HG03439 (cell line): Measurements from ENCODE around the gene ZFP28.
A peak's percentile ranks its signal among the peaks of the same experiment; 100 is the strongest.

Experiments
- ATAC-seq: cut with Tn5 transposase; IDR thresholded peaks from one replicate; pipeline ENCODE4 v1.9.1; 2021; ENCODE audit warnings: mild to moderate bottlenecking, moderate library complexity; ENCODE audit not compliant: unreplicated experiment

Gene ZFP28

DNA sequence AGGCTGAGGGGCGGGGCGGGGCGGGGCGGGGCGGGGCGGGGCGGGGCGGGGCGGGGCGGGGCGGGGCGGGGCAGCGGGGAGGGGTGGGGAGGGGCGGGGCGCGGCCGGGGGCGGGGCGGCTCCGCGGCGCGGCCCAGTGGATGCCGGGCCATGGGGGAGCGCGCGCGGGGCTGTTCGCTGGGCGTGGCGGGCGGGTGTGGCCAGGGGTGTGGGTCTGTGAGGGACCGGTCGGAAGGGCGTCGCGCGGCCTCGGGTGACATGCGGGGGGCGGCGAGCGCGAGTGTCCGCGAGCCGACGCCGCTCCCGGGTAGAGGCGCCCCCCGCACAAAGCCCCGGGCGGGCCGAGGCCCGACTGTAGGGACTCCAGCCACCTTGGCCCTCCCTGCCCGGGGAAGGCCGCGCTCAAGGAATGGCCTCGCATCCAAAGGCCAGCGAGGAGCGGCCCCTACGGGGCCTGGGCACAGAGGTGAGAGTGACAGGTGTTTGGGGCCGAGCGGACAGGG is at the start of gene ZFP28:
Gene ZFP28 (plus strand): TSS at position 188 of the 503 bp plus-strand sequence. CDS start 71 bp downstream, at position 259.
- no peak for ATAC-seq

DNA sequence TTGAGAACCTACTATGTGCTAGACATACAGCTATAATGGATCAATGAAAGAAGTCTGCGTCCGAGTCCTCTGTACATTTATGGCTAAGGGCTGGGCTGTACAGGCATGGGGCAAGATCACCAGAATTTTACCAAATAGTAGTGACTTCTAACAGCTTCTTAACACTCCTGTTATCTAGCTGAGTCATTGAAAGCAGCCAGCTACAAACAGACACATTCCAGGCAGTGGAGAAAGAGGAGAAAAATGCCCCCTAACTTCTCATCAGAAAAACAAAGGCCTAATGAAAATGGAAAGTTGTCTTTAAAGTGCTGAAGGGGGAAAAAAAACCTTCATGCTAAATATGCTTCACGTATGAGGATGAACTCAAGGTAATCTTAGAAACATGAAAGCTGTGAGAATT is 47.3 kb upstream of the ZFP28 start:
- no peak for ATAC-seq

DNA sequence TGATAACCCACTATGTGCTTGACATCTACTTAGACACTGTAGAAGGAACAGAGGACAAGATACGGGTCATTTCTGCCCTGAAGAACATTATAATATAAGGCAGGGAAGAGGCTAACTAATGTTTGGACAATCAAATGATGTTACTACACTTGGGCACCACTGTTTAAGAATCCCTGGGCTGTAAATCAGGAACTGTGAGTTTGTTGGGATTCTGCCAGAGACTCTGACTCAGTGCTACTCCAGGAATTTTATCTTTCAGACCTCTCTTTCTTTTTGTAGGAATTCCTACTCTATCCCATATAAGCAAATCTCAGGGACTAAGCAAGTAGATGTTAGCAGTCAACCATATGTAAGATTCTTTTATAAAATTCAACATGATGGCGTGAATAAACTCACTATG is 34.2 kb upstream of the ZFP28 start:
- ATAC-seq: no peak

DNA sequence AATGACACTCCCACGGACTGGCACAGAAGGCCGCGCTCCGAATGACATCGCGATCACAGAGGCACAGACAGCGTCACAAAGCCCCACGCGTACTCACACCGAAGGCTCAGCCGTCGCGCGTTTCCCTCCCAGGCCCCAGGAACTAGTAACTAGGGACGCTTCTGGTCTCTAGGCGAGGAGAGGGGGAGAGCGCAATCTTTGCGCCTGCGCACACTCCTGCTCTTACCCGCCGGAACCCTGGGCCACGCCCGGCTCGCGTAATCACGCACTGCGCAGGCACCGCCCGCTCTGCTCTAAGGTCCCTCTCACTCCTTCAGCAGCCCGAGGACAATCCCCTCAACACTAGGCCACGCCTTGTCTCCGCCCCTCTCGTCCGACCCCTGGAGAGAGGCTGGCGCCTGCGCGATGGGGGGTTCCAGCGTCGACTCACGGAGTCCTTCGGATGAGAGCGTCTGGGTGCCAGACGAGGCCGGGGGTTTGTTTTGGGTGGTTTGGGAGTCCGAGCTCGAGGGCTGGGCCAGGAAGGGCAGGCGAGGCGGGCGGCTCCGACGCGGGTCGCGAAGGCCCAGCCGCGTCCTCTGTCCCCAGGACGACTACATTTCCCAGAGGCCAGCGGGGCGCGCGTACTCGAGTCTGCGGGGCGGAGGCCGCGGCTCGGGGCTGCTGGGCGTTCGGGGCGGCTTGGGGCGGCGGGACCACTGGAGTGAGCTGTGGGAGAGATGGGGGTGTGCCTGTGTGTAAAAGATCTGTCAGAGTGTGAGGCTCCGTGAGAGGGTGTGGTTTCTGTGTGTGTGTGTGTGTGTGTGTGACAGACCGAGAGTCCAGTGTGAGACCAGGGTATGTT is 31.1 kb upstream of the ZFP28 start, which contains the start of gene ZNF471:
Gene ZNF471 (plus strand): TSS at position 410 of the 844 bp plus-strand sequence. CDS start 3,717 bp downstream, outside the sequence.
- no peak for ATAC-seq

DNA sequence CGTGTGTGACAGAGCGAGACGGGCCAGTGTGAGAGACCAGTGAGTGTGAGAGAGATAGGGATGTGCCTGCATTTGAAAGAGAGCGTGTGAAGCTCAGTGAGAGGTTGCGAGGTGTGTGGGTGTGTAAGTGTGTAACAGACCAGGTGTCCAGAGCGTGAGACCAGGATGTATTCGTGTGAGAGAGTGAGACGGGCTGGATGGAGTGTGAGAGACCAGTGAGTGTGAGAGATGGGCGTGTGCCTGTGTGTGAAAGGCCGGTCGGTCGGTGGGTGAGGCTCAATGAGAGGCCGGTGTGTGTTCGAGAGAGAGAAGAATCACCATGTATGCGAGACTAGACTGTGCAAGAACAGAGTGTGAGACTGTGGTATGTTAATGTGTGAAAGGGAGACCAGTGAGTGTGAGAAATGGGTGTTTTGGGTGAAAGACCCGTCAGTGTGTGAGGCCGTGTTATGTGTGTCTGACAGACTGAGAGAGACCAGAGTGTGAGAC is 30.4 kb upstream of the ZFP28 start:
- ATAC-seq: no peak

DNA sequence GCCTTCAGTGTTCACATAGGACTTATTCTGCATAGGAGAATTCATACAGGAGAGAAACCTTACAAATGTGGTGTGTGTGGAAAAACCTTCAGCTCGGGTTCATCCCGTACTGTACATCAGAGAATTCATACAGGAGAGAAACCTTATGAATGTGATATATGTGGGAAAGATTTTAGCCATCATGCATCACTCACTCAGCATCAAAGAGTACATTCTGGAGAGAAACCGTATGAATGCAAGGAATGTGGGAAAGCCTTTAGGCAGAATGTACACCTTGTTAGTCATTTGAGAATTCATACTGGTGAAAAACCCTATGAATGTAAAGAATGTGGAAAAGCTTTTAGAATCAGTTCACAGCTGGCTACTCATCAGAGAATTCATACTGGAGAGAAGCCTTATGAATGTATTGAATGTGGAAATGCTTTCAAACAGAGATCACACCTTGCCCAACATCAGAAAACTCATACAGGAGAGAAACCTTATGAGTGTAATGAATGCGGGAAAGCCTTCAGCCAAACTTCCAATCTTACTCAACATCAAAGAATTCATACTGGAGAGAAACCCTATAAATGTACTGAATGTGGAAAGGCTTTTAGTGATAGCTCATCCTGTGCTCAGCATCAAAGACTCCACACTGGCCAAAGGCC is 13.4 kb upstream of the ZFP28 start:
- no peak for ATAC-seq

DNA sequence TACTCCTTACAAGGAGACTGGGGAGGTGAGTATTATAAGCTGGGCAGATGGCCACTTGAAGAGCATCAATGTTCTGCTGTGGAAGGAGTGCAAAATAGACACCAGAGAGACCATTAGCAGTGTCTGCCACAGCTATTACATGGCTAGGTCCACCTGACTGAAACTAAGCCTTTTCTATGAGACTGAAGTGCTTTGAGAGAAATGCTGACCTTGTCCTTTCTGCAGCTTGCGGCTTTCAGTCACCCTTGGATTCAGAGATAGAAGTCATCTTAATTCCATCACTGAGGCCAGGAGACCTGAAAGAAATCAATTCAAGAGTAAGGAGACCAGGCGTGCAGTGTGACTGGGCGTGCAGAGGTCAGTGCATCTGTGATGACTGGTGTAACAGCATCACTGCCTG is 1.3 kb upstream of the ZFP28 start:
- no peak for ATAC-seq

DNA sequence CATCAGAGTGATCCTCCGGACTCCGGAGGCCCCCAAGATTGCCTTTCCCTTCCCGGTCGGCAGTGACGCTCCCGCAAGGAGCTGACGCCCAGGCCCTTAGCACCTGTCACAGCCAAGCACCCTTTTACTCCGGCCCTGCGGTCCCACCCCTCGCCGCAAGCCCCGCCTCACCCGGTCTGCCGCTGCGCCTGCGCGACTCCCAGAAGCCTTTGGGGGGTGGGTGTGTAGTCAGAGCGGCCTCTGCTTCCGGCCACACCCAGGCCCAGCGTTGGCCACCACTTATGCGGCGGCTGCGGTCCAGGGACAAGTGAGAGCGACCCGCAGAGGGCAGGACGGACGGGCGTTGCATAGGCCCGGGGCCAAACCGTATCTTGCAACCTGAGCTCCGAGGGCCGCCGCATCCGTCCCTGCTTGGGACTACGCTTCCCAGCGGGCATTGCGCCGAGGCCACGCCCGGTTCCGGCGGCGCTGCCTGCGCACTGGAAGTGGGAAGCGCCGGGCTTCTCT is 441 bp upstream of the ZFP28 start:
- no peak for ATAC-seq

DNA sequence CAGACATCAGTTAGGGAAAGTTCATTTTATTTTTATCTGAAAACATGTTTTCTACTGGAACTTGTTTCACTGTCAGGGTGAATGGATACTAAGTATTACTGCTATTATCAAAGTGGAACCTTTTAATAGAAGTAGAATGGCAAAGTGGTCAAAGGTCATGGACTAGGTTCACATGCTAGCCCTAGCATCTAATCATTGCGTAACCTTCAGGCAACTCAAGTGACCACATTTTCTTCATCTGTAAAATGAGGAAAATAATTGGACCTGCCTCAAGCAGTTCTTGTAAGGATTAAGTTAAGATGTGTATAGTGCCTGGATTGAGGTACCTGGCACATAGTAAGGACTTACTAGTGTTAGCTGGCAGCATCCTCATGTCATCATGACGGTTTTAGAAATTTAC is 5.0 kb downstream of the ZFP28 start:
- ATAC-seq: no peak

DNA sequence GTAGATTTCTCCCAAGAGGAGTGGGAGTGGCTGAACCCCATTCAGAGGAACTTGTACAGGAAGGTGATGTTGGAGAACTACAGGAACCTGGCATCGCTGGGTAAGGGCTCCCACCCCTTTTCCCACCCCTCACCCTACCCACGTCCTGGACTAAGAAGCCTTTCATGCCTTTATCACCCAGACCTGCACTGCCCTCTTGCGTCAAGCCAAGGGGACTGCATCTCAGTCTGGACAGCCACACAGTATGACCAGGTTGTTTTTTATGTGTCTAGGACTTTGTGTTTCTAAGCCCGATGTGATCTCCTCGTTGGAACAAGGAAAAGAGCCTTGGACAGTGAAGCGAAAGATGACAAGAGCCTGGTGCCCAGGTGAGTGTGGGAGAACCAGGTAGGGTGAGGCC is 8.8 kb downstream of the ZFP28 start:
- no peak for ATAC-seq

DNA sequence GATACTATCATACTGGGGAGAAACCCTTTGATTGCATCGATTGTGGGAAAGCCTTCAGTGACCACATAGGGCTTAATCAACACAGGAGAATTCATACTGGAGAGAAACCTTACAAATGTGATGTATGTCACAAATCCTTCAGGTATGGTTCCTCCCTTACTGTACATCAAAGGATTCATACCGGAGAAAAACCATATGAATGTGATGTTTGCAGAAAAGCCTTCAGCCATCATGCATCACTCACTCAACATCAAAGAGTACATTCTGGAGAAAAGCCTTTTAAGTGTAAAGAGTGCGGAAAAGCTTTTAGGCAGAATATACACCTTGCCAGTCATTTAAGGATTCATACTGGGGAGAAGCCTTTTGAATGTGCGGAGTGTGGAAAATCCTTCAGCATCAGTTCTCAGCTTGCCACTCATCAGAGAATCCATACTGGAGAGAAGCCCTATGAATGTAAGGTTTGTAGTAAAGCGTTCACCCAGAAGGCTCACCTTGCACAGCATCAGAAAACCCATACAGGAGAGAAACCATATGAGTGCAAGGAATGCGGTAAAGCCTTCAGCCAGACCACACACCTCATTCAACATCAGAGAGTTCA is 15.6 kb downstream of the ZFP28 start:
- ATAC-seq: no peak

DNA sequence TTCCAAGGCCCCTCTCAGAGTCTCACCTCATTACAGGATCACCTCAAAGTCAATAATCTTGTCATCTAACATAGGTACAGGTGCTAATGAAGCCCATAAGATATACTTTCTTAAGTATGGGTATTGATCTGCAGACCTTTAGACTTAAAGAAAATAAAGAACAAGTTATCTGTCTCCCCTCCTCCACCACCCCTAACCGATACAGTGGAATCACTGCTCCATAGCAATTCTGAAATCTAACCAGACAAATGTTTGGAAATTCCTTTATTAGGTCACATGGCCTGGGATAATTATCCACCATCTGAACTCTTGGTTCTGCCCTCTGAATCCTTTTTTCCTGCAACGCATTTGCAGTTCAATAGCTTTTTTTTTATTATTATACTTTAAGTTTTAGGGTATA is 24.0 kb downstream of the ZFP28 start:
- ATAC-seq: no peak

DNA sequence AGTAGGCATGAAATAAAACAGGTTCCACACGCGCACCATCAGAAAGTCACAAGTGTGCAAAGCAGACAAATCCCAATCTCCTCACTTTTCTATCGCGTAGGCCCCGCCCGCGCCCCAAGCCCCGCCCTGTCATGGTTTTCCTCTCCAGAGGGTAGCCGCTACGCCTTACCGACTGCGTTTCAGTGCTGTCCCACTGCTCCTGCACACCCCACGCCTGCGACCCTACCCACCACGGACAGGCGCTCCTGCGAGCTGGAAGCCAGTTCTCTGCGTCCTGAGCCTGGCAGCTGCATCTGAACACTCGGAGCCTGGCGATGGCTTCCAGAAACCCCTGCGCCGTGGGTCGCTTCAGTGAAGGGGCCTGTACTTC is 28.1 kb downstream of the ZFP28 start:
- ATAC-seq: peak; percentile 20

DNA sequence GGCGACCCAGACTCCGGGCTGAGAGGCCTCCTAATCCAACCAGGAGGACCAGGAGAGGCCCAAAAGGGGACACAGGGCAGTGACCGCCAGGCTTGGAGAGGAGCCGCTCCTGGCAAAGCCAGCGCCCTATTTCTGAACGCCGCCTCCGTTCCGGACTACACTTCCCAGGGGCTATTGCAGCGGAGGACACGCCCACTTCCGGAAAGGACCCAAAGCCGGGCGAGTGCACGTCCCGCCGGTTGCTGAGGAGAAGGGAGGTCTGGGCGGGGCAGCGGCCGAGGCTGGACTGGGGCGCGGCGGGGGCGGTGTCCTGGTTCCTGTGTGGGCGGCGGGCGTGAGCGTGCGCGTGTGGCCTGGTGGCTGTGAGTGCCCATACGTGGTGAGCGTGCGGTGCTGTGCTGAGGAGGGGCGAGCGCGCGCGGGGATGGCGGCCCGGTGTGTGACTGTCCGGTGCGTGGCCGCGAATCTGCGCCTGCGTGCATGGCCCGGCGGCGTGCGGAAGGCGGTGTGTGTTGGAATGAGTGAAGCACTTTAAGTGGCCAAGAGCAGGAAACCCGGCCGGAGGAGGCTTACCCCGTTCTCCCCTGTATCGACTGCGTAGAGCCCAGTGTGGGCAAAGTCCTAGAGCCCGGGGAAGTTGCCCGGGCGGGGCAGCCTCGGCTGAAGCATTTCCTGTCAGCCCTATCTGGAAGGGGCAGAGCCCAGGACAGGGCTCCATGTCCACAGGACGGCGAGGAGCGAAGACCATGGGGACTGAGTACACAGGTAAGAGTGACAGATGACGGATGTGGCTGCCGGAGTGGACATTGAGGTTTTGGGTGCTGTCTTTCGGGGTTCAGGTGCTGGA is 28.7 kb downstream of the ZFP28 start, which contains the start of gene ZNF470:
Gene ZNF470 (plus strand): TSS at position 195 of the 847 bp plus-strand sequence. CDS start 2,844 bp downstream, outside the sequence.
- ATAC-seq: peak; percentile 99

DNA sequence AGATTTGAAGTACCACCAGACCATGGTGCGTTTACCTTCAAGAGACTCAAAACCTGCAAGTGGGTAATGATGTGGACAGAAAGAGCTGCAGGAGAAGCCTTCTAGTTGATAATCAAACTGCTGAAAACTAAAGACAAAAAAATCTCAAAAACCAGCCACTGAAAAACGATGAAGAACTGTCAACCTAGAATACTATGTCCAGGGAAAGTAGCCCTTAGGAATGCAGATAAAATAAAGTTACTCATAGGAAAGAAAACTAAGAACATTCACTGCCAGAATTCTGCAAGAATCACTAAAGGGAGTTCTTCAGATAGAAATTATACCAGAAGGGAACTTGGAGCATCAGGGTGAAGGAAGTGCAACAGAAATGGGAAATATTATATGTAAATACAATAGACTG is 33.8 kb downstream of the ZFP28 start:
- ATAC-seq: no peak

DNA sequence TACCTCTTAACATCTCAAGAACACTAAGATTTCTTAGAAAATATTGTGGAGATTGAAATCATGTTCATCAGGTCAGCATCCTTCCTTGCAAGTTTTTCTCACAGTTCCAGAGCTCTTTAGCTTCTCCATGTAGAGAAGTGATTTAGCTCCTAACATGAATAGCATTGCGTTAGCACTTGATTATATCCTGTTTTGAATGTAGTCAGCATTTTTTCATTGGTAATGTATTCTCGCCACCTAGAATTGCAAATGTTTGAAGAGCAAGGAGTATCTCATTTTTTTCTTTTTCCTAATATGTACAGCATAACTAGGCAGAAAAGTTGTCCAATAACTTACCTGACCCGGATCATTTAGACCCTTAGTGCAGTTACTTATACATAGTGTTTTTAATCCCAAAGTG is 35.2 kb downstream of the ZFP28 start:
- no peak for ATAC-seq

DNA sequence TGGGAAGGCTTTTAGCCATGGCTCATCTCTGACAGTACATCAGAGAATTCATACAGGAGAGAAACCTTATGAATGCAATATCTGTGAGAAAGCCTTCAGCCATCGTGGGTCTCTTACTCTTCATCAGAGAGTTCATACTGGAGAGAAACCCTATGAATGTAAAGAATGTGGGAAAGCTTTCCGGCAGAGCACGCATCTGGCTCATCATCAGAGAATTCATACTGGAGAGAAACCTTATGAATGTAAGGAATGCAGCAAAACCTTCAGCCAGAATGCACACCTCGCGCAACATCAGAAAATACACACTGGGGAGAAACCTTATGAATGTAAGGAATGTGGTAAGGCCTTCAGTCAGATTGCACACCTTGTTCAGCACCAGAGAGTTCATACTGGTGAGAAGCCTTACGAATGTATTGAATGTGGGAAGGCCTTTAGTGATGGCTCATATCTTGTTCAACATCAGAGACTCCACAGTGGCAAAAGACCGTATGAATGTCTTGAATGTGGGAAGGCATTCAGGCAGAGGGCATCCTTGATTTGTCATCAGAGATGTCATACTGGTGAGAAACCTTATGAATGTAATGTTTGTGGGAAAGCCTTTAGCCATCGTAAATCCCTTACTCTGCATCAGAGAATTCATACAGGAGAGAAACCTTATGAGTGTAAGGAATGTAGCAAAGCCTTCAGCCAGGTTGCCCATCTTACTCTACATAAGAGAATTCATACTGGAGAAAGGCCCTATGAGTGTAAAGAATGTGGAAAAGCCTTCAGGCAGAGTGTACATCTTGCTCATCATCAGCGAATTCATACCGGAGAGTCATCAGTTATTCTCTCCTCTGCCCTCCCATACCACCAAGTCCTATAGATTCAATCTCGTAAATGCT is 39.2 kb downstream of the ZFP28 start:
- no peak for ATAC-seq

DNA sequence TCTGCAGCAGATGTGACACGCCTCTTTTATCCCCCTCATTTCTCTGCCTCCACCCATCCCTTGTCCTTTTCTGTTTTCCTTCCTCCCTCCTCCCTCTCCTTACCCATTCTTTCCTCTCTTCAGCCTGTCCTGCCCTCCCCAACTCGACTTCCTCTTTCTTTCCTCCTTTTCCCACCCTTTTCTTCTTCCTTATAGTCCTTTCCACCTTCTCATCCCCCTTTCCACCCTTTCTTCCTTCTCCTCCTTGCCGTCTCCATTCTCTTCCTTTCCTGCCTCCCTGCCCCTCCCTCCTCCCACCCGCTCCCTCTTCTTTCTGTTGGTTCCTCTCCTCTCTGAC is 55.7 kb downstream of the ZFP28 start:
- ATAC-seq: no peak

DNA sequence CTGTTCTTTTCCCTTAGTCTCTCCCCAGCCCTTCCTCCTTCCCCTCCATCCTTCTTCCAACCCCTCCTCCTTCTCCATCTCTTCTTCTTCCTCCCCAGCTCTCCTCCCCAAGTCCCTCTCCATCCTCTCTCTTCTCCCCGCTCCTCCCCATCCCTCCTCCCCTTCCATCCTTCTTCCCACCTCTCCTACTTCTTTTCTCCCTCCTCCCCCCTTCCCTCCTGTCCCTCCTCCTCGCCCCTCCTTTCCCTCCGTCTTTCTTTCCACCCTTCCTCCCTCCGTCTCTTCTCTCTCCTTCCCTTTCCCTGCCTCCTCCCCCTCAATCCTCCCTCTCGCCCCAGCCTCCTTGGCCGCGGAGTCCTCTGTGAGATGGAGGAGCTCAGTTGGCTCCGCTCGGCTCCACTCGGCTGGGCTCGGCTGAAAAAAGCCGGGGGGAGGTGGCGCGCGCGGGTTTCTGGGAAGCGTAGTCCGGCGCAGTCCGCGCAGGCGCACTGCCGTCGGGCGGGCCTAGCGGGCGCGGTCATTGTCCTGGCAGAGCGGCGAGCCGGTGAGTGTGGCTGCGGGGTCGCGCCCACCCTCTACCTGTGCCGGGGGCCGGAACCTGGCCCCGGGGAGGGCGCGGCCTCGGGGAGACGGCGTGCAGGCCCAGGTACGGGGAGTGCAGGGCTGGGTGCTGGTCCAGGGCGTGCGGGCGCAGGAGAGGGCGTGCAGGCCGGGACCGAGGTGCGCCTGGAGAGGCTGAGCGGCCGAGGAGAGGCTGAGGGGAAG is 56.2 kb downstream of the ZFP28 start, which contains the start of gene ZNF71:
Gene ZNF71 (plus strand): TSS at position 520 of the 765 bp plus-strand sequence. CDS start 6,257 bp downstream, outside the sequence.
- ATAC-seq: peak; percentile 96
